Epithelial cell of proximal tubule (primary cell): ENCODE data around the gene TRIM26. TPM values are rescaled to one million over a fixed set of nuclear protein-coding genes. Genes with fewer than 3 reads are reported as not detected.

ENCODE experiments used
- DNase-seq: peaks from one replicate; pipeline ENCODE4 v3.0.0-alpha.2; 2011; ENCODE audit warnings: low read depth
- H3K4me3 ChIP-seq: 2 replicates; pipeline ENCODE4 v1.5.1; 2011; ENCODE audit warnings: low read depth, mild to moderate bottlenecking, low read length
- total RNA-seq: library from RNA; depleted of rRNA; stranded (reverse); fragments of >200 nt; gene quantifications from 2 replicates; pipeline ENCODE4 v1.2.3, GENCODE V29; 2015
- TF ChIP-seq, protein P1 (sequence below): conservative IDR thresholded peaks from 2 replicates; pipeline ENCODE4 v1.5.1; 2012; ENCODE audit warnings: low read depth, mild to moderate bottlenecking, low read length

Gene TRIM26
- total RNA-seq, 1 donor from 2014 or later = 14.7 TPM

GRCh38 chr6:30184417-30185031, 28.7 kb downstream of the TRIM26 start:
- TF ChIP-seq, protein P1, sequence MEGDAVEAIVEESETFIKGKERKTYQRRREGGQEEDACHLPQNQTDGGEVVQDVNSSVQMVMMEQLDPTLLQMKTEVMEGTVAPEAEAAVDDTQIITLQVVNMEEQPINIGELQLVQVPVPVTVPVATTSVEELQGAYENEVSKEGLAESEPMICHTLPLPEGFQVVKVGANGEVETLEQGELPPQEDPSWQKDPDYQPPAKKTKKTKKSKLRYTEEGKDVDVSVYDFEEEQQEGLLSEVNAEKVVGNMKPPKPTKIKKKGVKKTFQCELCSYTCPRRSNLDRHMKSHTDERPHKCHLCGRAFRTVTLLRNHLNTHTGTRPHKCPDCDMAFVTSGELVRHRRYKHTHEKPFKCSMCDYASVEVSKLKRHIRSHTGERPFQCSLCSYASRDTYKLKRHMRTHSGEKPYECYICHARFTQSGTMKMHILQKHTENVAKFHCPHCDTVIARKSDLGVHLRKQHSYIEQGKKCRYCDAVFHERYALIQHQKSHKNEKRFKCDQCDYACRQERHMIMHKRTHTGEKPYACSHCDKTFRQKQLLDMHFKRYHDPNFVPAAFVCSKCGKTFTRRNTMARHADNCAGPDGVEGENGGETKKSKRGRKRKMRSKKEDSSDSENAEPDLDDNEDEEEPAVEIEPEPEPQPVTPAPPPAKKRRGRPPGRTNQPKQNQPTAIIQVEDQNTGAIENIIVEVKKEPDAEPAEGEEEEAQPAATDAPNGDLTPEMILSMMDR = no peak
- H3K4me3 ChIP-seq = no peak overlapping the region
- DNase-seq = no peak

DNA sequence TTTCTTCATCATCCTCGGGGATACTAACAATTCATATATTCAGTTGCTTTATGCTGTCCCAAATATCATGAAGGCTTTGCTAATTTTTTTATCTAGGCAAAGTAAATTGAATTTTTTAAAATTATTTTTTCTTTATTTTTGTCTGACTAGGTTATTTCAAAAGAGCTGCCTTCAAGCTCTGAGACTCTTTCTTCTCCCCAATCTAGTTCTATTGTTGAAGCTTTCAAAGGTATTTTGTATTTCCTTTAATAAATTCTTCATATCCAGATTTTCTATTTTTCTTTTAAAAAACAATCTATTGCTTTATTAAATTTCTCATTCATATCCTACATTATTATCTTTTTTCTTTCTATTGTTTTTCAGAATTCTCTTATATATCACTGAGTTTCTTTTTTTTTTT, 33.1 kb downstream of the TRIM26 start:
- TF ChIP-seq, protein P1 = no peak
- DNase-seq = no peak
- no peak overlapping the region for H3K4me3 ChIP-seq

- TF ChIP-seq, protein P1 = no peak
- H3K4me3 ChIP-seq = no peak overlapping the region
Measured at GRCh38 chr6:30178837-30179236, 34.4 kb downstream of the TRIM26 start.

GRCh38 chr6:30175765-30176164, 37.4 kb downstream of the TRIM26 start:
- no peak for DNase-seq
- no peak overlapping the region for H3K4me3 ChIP-seq
- TF ChIP-seq, protein P1 = no peak

More at GRCh38 chr6:30178837-30179236, 34.4 kb downstream of the TRIM26 start:
- DNase-seq = no peak

DNA sequence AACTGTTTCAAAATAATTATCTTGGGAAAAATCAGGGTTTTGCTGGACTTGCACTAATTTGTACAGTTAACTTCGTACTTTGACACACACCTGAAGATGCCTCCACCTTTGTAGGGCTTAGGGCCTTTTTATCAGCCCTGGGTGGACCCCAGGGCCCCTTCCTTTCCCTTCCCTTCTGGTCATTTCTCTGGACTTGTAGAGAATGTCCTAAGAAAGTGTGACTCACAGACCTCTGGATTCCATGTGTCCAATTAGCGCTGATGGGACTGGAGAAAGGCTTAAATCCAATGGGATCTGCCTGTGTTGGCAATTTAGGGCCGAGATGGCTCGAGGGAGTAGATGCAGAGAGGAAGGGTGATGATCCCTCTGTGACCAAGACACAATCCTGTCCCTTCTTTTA, 40.5 kb downstream of the TRIM26 start:
- TF ChIP-seq, protein P1 = no peak
- DNase-seq = no peak
- H3K4me3 ChIP-seq = no peak overlapping the region

DNA sequence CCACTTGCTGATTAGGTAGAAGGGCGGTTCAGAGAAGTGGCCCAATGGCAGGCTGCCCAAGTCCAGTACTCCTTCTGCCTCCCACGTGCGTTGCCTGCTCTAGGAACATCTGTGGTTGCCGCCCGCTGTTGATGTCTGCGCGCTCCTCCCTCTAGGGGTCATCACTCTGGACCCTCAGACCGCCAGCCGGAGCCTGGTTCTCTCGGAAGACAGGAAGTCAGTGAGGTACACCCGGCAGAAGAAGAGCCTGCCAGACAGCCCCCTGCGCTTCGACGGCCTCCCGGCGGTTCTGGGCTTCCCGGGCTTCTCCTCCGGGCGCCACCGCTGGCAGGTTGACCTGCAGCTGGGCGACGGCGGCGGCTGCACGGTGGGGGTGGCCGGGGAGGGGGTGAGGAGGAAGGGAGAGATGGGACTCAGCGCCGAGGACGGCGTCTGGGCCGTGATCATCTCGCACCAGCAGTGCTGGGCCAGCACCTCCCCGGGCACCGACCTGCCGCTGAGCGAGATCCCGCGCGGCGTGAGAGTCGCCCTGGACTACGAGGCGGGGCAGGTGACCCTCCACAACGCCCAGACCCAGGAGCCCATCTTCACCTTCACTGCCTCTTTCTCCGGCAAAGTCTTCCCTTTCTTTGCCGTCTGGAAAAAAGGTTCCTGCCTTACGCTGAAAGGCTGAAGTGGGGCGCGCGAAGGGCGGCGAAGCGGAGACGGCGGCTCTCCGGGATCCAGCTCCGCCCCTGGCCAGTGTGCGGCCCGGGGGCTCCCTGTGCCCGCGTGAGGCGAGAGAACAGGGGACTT, 41.3 kb downstream of the TRIM26 start:
- H3K4me3 ChIP-seq = no peak overlapping the region
- TF ChIP-seq, protein P1 = no peak
- DNase-seq = no peak
